Stimulated activated CD4-positive, alpha-beta T cell treated with anti-CD3 and anti-CD28 coated beads, Interleukin-4, amount 100 ng/mL, for 1 hour (primary cell): ENCODE results near the gene GRM8.

Experiments
- DNase-seq: peaks from one replicate; pipeline ENCODE4 v3.0.0-alpha.2; 2020

Gene GRM8

DNA sequence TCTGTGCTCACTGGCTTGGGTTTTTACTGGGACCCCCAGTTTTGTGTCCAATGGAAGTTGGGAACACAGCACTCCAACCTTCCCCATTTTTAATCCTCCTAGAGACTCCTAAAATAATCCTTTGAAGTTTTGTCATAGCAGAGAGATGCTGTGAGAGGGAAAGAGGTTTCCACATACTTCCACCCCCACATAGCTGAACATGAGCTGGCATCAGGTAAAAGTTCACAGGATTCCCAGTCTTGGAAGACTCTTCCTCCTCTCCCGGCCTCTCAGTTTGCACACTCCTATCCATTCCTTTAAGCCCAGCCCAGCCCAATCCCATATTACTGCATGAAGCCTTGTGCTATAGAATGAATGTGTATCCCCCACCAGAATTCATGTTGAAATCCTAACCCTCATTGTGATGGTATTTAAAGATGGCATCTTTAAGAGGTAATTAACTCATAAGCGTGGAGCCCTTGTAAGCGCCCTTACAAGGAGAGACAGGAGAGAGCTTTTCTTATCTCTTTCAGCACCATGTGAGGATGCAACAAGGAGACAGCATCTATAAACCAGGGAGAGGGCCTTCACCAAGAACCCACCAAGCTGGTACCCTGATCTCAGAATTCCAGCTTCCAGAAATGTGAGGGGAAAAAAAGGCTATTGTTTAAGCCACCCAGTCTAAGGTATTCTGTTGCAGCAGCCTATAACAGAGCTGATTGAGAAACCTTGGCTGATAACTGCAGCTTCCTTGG lies 22.4 kb downstream of the GRM8 start:
- DNase-seq: no peak

DNA sequence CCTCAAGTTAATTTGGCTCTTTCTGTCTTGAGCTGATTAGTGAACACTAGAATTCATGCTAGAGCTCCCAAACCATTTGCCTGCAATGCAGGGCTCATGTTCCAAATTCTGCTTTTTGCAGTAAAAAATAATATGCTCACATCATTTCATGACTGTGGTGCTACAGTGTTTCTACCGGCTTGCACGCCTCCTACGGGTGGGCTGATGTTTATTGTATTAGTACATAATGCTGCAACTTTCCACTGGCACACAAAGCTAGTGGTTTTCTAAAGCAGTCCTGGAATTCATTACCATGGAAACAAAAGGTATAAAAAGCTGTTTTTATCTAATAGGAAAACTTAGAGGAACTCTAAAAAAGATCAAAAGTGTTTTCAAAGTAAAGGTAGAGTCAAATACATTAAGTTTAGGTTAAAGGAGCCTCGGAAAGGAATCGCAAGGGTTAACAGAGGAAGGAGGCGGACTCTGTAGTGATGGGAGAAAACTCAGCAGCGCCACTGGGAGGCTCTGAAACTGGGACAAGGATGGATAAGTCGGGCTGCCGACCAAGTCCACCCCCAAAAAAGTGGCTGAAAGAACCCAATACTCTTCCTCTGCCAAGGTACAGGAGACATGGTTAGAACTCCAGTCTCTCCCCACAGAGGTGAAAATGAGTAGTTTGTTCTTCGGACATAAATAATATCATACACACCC lies 25.9 kb downstream of the GRM8 start:
- no peak for DNase-seq

DNA sequence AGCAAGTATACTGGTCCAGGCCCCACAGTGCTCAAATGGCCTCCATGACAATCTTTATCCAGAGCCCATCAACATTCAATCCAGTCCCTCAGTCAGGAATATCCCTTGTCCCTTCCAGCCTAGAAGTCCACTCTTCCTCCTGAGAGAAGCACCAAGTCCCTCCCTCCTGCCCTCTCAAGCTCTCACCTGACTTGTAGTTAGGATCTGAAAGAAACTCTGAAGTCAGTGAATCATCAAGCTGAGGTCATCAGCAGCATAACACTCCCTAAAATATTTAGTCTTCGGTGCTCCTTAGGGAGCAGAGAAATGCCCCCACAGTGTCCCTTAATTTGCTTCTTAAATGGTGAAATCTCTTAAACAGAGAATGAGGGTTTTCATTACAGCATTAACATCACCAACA lies 31.0 kb downstream of the GRM8 start:
- no peak for DNase-seq

DNA sequence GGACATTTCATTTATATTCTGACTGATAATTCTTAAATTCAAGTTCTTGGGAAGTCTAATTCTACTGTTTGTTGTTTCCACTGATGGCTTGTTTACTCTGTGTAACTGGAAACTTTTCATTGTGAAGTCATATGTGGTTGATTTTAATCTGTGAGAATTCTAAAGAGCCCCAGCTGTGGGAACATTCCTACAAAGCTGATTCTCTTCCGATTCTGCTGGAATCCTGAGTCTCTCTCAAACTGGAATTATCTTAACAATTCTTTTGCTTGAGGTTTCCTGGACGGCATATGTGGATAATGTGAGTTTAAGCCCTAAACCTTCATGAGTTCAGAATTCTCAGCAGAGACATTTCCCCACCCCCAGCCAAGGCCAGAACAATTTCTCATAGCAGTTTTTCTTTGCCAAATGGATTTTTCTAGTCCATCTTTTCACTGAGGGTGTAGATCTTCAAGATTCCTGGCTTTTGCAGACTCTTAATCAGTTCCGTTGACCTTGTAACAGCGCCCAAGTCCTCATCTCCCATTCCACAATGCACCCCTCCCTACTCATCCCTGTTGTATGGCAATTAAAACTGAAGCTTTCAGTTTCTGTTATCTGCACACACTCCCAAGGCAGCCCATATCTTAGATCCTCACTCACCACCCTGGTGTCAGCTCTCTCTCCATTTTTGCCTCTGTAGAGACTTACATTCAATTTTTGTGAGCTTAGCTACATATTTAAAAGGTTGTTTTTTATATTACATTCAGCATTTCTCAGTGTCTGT lies 37.6 kb downstream of the GRM8 start:
- no peak for DNase-seq

DNA sequence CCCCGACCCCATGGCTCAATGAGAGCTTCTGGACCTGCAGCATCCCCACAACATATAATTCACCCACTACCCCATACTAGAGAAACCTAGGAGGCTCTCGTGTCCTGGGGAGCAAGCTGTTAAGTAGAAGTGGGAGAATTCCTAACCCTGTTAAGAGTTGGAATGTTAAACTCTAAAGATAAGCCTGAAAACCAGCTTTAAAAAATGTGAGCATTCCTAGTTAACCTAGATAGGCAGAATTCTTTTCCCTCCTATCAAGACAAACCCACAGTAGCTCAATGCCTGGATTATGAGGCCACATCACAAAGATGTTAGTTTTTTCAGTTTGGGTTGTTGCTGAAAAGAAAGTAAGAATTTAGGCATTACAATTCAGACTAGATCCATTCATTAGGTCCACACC lies 42.9 kb downstream of the GRM8 start:
- no peak for DNase-seq

DNA sequence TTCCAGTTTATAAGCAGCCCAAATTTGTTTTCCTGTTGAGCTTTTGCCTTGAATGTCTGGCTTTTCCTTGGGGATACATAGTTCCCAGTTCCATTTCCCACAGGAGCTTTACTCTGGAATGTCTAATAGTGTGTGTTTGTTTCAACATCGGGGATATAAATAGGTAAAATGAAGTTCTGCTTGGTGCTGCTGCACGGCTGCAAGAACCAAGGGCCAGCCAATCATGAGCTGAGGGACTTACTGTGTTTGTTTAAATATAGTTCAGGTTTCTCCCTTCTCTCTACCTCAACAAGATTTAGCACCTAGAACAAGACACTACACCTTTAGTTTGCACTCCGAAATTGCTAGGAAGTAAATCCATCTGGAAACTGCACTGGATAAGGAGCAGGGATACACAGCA lies 43.9 kb downstream of the GRM8 start:
- no peak for DNase-seq

DNA sequence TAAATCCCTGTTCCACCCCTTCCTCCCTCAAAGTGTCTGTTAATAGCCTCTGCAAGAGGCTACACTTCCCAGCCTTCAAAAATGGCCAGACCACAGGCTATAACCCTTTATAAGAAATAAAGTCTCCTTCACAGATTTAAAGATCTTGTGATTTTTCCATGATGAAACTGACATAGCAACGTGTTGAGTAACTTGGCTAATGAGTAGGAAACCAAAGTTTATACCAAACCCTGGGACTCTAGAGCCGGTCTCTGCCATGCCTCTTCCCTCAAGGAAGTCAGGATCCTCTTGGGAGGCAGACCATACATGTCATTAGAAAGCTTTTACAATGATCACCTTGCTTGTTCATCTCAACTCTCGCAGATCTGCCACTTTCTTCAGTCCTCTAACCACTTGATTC lies 44.4 kb downstream of the GRM8 start:
- no peak for DNase-seq

DNA sequence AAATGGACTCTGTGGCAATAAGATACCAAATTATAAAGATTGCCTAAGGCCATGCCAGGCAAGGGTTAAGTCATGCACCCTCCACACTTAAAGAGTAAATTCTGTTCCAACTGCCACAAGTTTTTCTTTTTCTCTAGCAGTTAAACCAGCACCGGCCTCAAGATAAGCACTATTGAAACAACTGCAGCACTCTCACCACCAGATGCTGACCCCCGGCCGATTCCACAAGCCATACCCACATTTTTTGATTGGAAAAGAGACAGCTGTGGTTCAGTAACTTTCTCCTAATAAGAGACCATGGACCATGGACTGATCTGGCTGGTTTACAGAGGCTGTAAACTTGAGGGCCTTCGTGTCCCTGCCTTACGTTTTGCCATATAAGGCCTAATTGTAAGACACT lies 44.9 kb downstream of the GRM8 start:
- no peak for DNase-seq

DNA sequence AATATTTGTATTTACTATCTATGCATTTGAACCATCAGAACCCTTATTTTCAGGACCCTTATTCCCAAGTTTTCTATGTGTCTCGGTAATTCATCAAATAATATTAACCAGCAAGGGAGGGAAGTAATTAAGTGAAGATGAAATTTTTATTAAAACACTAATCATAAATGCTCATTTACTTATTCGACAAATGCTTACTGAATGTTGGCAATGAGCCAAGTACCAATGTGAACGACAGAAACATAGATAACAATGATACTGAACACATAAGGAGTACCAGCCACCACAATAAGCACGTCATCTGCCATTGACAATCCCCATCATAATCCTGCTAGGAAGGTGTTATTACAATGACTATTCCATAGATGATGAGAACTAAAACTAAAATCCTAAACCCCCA lies 45.5 kb downstream of the GRM8 start:
- no peak for DNase-seq

DNA sequence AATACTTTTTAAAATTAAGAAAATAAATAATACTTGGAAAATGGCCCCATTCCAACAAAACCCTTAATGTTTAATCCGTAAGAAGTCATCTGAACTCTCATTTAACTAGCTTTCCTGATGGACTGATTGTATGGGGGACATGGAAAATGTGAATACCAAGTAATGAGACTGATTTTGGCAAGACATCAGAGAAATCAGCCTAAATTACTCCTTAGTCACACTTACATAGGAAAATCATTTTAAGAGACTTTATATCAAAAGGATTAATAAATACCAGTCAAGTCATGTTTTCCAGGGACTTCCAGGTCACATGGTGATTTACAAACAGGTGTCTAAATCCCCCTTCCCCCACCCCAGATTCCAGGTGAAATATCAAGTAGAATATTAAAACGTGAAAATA lies 58.2 kb downstream of the GRM8 start:
- no peak for DNase-seq

DNA sequence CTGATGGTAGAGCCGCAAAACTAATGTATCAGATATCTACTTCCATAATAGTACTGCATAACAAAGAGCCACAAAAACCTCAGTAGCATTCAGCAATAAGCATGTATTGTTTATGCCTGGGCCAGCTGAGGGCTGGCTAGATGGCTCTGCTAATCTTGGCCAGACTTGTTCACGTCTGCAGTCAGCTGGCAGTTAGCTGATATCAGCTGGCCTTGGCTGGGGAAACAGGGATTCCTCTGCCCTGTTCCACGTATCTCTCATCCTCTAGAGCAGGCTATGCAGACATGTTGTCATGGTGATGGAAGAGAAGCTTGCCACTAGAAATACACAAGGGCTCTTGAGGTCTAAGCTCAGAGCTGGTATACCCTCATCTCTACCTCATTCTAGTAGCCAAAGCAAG lies 62.9 kb downstream of the GRM8 start:
- DNase-seq: no peak

DNA sequence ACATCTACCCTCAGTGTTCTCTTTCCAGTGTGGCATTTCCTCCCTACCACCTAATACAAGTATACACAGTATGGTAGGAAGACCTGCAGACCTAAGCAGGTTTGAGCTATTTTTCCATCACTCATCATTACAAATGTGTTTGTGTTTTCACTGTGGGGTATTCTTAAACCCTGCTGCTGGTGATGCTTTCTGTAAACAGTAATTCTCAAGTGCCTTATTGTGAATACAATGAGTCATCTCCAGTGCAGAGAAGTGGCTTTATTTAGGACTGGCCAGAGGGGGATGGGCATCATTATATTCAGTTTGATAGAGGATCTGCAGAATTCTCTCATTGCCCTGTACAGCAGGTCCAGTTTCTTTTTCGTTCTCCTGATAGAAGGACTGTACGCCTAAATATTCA lies 63.7 kb downstream of the GRM8 start:
- no peak for DNase-seq

DNA sequence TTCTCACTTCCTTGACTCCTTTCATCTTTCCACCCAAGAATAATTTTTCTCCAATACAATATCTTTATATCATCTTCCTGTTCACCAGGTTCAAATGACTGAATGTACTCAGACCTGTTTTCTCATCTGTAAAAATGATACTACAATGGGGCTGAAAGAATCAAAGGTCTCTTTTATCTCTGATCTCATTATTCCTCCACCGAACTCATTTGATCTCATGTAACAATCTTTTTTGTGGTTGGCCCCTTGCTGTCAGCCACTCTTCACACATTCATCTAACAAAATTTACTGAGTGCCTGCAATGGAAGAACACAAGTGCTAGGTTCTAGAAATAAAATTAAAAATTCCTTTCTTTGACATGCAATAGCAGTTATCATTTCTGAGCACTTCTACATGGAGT lies 65.0 kb downstream of the GRM8 start:
- DNase-seq: no peak

DNA sequence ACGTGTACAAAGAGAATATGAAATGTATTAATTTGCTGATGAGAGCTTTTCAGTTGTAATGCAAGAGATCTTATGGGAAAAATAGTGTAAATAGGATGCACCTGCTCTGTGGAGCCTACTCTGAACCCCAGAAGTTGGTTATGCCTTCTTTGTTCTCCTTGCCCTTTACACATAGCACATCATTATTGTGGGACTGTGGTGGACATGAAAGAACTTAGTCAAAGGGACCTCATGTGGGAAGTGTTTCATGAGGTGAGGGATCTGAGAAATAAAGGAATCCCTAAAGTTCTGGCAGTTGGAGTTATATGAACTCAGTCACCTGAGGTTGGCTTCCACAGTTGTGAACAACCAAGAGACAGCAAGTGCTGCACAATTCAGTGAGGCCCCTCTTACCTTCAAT lies 66.1 kb downstream of the GRM8 start:
- DNase-seq: no peak

DNA sequence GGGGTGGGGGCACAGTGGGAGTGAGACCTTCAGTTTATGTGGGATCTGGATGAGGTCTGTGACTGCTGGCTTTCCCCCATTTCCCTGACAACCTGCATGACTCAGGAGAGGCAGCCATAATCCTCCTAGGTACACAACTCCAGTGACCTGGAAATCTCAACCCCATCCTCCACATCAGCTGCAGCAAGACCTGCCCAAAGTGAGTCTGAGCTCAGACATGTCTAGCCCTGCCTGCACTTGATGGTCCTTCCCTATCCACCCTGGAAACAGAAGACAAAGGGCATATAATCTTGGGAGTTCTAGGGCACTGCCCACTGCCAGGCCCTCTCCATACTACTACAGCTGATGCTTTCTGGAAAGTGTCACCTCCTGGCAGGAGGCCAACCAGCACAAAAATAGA lies 75.6 kb downstream of the GRM8 start:
- DNase-seq: no peak

DNA sequence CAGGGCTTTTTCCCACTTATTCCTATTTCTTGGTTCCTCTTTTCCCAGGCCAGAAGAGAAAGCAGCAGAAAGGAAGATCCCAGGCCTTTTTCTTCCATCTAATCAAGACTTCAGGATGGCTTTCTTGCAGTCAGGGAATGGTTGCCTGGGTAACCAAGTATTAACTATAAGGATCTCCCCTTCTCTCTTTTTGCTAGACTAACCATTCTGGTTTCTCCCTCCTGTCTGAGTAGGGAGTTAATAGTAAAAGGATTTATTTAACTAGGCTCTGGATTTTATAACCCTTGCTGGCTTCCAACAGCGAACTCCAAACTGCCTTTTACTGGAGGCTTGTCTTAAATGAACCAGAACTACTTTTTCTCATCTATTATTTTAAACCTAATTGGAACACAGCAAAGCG lies 90.4 kb downstream of the GRM8 start:
- no peak for DNase-seq

DNA sequence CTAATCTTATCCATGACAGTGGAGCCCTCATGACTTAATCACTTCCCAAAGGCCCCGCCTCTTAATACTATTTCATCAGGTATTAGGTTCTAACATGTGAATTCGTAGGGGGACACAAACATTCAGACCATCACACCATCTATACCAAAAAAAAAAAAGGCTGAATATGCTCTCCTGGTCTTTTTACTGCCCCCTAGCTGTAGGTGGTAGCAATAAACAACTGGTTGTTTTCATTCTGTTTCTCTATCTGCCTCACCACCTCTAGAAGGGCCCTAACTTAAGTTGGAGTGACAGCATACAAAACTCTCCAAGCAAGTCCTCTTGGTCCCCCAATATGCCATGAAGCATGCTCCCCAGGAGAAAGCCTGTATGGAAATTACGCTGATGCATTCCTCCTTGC lies 94.1 kb downstream of the GRM8 start:
- no peak for DNase-seq

DNA sequence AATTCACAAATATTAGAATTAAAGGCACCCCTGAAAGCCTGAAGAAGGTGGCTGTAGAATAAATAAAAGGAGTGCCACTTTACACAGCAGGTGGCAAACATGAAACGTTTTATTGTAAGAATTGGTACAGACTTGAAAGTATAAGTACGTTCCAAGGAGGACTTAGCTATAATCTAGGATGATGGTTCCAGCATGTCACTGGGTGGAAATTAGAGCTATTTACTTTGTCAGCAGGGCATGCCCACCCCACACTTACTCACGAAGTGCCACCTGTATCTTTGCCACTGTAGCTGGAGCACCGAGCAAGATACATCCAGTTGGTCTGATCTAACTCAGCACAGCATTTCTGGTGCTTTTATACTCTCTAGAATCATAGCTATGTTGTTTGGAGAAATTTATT lies 97.8 kb downstream of the GRM8 start:
- no peak for DNase-seq

DNA sequence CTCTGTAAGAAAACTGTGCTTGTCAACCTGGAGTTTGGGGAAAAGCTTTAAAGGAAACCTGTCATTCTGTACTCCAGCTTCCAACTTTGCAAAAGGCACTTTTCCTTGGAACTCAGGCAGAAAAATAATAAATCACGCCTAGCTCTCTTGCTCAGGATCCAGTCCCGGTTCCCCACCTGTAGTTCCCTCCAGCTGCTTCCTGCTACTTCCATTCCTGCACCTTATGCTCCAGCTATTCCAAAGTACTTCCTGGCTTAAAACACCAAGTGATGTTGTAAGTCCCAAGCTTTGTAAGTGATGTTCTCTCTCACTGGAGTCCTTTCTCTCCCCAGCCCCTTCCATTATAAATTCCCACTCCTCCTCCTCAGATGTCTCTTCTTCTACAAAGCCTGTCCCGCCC lies 98.6 kb downstream of the GRM8 start:
- no peak for DNase-seq

DNA sequence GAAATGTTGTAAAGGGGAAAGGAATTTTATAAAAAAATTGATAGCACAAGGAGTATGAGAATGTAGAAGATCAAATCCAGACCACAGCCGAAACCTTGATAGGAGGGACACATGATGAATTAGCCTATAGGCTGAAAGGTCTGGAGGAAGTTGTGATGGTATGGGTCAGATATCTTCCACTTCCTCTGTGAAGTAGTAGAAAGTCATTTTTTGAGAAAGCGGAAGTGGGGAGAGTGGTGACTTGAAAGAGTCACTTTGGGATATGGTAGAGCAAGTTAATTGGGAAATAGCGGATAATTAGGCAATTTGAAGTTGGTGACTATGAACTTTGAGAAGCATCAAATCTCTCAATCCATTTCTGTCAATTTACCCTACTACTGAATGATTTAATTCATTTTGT lies 99.4 kb downstream of the GRM8 start:
- no peak for DNase-seq

DNA sequence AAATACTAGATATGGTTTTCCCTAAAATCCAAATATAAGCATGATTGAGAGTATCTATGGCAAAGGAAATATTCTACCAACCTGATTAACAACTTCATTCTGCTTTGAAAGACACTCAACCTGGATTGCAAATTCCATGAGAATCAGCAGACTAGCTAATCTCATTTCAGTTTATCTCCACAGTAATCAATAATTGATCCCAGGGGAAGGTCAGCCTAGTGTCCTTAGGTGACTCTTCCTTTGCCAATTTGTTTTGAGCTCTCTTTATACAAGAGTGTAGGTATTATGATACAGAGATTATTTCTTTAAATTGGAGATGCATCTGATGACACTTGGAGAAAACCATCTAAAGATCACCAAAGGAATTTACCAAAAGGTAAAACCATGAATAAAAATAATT lies 100.3 kb downstream of the GRM8 start:
- no peak for DNase-seq

DNA sequence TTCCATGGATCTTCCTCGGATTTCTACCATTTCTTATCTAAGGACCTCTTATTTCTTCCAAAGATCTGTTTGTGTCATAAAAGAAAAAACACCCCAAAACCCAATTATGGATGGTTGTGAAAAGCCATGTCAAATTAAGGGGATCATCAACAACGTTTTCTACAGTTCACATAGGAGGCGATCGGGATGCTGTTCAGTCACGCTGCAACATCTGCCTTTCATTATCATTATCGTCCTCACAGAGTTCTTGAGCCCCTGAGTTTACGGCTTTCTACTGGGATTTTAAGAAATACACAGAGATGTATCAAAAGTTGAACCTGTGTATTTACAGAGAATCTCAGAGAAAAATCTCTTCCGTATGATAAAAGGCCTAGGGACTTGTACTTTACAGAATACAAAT lies 101.4 kb downstream of the GRM8 start:
- no peak for DNase-seq

DNA sequence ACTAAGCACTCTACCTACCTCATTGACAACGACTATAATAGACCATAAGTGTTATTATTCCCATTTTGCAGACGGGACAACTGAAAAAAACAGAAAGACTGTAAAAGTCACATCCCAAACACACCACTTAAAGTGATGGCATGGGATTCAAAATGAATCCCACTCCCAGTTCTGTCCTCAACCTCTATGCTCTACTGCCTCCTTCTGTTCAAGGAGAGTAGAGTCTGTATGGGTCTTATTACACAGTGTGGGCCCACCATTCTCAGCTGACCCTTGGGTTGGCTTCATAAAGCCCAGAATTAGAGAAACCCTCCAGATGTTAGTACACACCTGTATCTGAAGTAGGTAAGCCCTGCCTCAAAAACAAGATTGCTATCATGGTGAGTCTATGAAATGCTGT lies 102.2 kb downstream of the GRM8 start:
- DNase-seq: no peak
